ENCODE results near the gene SCD5.

The SCD5 gene

GRCh38 chr4:82681754-82682153 lies 116.8 kb downstream of the SCD5 start:
- DNase-seq, result no peak

GRCh38 chr4:82680834-82681233 lies 117.8 kb downstream of the SCD5 start:
- no peak for DNase-seq

GRCh38 chr4:82679531-82679930 lies 119.1 kb downstream of the SCD5 start:
- DNase-seq, result no peak

DNA sequence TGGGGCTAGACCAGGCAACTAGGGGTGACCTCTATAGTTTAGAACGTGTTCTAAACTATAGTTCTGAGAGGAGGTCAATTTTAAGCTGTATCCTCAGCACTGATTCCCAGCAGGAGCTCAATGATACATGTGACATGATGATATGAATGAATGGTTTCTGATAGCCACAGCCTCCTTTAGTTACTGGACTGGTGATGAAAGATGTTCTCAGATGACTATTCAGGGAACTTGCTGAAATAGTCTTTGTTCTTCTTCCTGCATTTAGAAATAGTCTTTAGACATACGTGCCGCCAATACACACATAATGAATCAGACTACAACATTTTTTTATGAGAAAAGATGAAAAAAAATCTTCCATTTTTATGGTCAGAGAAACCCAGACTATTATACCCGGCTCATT lies 120.5 kb downstream of the SCD5 start:
- no peak for DNase-seq

DNA sequence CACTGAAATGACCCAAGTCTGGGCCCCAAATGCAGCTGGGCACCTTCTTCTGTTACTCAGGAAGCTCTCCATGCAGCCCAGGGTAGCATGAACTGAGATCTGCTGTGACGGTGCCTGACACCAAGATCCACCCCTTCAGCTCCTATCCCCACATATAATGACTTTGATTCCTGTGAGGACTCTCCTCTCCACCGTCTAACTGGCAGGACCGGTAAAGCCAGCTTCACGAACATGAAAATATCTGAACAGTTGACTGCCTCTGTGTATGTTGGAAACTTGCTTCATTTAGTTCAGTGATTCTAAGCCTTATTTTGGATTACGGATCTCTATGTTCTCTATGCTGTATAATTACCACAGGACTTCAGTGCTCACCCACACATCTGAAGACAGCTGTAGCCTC lies 121.3 kb downstream of the SCD5 start:
- DNase-seq, result no peak

DNA sequence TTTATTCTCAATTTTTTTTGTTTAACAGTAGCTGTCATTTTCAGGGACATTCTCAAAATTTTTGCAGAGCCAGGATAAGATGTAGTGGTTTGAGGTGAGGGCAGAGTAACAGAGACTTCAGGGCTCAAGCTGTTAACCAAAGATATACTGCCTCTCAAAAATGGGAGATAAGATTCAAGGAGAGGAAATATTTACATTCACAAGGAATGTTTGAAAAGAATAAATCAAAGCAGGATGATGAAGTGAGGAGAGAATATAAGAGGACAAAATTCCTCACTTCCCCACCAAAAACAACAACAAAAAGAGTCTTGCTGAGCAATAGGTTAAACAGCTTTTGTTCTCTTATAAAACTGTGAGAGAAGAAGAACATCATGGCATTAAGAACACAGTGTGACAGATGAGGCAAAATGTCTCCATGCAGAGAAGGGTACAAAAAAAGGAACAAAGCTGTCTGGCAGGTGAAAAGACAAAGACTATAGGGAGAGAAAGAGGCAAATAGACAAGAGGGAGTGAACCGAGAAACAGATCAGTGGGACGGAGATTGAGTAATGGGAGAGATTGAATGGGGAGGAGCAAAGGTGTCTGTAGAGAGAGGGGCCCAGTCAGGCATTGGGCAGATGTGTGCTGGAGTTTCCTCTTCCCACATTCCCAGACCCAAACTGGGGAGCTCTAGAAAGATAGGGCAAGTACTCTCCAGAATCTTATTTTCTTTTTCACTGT lies 130.7 kb downstream of the SCD5 start:
- DNase-seq, result no peak

GRCh38 chr4:82666970-82667665 lies 131.5 kb downstream of the SCD5 start:
- no peak for DNase-seq

GRCh38 chr4:82661181-82661992 lies 137.2 kb downstream of the SCD5 start:
- DNase-seq, result no peak

DNA sequence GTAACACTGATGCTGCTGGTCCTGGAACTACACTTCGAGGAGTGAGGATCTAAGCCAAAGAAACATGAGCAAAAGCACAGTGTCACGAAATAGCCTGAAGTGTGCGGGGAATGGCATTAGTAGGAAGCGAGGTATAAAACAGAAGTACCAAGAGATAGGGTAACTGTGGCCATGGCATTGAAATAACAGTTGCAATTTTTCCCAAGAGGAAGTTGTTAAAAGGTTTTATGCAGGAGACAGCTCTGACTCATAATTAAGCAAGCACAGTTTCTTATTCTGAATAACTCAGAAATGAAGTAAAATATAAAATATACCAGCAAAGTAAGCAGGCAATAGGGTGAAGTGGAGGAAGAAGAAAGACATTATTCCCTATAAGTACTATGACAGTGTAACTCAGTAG lies 146.5 kb downstream of the SCD5 start:
- DNase-seq, result no peak

- DNase-seq, result no peak
These were observed 147.7 kb downstream of the SCD5 start for GRCh38 chr4:82650868-82651267.

DNA sequence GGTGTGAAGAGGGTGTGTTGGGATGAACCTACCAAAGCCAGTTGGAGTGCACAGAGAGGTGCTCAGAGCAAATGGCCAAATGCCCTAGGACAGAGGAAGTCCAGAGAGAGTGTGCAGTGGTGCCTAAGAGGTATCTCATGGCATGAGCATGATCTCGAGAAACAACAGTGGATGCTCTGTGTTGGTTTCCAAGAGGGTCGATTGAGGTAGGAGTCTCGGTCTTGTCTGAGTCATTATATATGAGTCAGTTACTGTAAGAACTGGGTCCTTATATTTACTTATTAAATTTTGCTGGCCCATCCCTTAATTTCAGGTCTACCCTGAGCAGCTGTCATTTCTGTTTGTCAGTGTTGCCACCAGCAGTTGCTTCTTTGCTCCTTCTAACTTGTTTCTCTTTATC lies 150.2 kb downstream of the SCD5 start:
- DNase-seq, result no peak

DNA sequence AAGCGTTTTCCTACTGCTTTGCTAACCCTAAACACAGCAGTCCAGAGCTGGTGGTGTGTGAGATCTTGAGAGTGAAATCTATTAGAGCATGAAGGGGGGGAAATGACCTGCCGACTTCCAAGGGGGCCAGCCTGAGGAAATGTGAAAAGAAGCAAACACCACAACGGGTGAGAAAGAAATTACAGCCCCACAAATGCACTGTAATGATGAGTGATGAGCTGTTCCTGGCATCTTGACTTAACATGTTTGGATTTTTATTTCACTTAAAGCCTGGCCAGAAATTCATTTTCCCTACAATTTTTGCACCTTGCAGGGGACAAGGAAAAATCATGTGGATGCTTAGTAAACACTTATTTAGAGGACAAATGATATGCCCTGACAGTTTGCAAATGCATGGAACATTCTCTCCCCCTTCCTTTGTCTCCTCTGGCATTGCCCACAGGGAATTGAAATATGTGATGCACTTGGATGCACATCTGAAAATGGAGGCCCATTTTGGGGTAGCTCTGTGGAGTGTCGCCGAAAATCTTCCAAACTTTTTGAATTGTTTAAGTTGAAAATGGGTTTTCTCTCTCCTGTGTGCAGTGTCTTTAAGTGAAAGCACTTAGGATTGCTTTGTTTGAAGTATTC lies 152.5 kb downstream of the SCD5 start:
- DNase-seq, result no peak

DNA sequence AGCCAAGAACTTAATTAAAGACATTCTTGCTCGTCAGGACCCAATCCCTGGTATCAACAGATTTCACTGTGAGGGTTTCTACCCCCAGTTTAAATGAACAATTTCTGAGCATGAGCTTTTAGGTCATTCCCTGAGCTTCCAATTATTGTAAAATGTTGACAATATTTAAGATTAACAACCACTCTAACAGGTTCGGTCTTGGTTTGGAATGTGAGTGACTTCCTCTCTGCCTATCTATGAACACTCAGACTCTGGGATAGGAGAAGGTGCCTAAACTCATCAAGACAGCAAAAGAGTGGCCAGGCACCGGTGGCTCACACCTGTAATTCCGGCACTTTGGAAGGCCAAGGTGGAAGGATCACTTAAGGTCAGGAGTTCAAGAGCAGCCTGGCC lies 153.9 kb downstream of the SCD5 start:
- DNase-seq, result no peak

DNA sequence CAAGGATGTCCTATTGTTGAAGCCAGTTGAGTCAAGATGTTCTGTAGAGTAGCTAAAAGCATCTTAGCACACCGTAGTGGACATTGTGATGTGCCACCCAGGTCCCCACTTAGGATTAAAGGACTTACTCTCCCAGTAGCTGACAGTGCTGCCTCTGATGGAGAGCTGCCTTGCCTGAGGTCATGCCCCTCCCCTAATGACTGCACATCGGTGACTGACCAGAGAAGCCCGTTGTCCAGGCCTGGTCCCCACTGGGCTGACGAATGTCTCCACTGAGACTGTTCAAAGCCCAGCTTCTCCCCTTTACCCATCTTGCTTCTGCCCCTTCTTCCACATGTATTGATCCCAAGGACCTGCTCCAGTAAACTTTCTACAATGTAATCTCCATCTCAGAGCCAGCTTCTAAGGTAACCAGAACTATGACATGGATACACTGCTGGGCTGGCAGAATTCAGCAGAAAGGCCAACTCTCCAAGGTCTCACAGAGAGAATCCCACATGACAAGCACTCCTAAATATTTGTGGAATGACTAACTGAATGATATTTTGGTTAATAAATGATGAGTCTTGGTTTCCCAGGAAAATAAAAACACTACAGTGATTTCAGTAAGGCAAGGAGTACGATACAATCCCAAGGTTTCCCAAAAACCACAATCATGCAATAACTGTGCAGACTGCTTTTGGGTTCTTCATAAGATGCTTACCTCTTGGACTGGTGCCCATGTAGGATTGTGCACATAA lies 154.4 kb downstream of the SCD5 start:
- DNase-seq, result no peak

DNA sequence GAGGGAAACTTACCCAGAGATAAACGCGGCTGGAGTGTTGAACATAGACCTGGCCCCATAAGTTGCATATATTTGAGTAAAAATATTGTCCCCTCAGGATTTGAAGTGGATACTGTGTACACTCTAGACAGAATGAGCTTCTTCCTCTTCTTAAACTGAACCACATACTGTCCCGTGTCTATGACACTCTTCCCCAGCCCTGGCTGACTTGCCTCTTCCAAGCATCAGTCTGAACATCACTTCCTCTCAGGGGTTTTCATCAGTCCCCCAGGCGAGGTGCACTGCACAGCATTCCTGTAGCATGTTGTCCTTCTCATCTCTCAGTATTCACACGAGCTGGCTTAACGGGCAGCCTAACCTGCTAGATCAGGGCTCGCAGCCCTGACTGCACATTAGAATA lies 156.3 kb downstream of the SCD5 start:
- no peak for DNase-seq

DNA sequence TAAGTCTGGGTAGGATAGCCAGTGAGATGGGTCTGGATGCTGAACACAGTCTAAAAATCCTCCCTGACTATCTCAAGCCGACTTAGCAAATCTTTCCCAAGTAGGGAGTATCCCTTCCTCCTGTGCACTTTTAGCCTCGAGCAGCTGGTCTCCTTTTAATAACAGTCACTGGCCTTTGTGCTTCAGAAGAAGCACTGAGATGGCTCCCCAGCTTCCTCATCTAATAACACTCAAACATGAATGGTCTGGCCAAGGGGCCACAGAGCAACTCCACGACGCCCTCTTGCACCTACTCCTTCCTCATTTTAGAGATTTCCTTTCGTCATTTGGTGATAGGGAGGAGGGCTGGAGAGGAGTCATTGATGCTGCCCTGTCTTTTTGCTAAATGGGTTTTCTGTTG lies 158.1 kb downstream of the SCD5 start:
- no peak for DNase-seq

GRCh38 chr4:82639971-82640370 lies 158.6 kb downstream of the SCD5 start:
- DNase-seq, result no peak

DNA sequence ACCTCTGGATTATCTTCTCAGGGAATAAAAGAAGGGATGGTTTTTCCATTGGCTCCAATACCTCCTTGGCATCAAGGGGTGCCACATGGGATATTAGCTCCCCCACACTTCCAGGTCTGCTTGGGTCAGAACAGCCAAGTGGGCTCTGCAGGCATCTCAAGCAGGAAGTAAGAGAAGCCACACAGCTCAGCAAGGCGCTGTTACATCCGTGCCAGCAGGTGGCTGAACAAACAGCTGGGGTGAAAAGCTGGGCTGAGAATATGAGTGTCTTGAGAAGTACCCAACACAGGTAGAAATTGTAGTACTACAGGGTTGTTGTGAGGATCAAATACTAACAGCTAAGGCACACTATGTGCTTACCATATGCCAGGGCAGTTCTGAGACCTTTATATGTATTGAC lies 160.1 kb downstream of the SCD5 start:
- no peak for DNase-seq

DNA sequence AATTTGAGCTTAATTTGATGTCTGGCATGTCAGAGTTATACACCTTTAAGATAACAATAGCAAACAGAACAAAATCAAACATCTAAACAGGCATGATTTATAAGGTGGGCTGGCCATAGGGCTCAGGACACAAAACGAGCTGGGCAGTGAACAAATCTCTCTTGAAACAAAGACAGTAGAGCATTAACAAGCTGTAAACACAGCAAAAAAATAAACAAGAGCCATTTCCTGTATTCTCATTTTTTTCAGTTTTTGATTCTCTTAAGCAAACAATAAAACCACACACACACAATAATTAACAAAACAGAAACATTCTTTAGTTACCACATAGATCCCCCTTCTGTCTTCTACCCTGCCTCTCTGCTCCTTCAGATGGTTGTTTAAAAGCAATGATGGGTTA lies 168.5 kb downstream of the SCD5 start:
- DNase-seq, result no peak

GRCh38 chr4:82629238-82630000 lies 169.2 kb downstream of the SCD5 start:
- no peak for DNase-seq

DNA sequence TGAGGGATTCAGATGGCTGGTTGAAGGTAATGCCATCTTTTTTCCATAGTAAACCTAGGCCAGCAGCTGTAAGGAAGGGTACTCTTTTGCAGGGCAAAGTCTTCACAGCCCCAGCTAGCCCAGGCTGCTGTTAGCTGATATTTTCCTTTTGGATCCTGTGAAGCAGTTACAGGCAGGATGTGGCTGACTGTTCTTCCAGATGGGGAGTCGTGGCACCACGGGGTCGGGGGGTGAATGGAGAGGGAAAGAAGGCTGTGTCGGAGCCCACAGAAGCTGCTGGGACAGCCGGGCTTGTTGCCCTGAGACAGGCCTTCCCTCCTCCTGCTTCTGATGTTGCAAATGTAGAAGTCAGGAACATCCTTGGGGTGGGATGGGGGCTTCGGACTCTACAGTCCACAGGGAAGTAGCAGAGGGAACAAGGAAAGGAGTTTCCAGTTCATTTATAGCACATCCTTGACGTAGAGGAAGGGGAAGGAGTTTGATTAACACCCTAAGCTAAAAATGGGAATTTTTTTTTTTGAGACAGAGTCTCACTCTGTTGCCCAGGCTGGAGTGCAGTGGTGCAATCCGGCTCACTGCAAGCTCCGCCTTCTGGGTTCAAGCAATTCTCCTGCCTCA lies 172.2 kb downstream of the SCD5 start:
- no peak for DNase-seq

- DNase-seq, result no peak
These were observed 173.8 kb downstream of the SCD5 start for GRCh38 chr4:82624819-82625218.
